LNCAP (cell line): ENCODE results near the gene INTS3.

Experiments
- TF ChIP-seq, protein P1 (sequence below): fragments of 450-650 bp; IDR thresholded peaks from 2 replicates; pipeline ENCODE4 v1.5.1; 2017; ENCODE audit warnings: mild to moderate bottlenecking

Gene INTS3

DNA sequence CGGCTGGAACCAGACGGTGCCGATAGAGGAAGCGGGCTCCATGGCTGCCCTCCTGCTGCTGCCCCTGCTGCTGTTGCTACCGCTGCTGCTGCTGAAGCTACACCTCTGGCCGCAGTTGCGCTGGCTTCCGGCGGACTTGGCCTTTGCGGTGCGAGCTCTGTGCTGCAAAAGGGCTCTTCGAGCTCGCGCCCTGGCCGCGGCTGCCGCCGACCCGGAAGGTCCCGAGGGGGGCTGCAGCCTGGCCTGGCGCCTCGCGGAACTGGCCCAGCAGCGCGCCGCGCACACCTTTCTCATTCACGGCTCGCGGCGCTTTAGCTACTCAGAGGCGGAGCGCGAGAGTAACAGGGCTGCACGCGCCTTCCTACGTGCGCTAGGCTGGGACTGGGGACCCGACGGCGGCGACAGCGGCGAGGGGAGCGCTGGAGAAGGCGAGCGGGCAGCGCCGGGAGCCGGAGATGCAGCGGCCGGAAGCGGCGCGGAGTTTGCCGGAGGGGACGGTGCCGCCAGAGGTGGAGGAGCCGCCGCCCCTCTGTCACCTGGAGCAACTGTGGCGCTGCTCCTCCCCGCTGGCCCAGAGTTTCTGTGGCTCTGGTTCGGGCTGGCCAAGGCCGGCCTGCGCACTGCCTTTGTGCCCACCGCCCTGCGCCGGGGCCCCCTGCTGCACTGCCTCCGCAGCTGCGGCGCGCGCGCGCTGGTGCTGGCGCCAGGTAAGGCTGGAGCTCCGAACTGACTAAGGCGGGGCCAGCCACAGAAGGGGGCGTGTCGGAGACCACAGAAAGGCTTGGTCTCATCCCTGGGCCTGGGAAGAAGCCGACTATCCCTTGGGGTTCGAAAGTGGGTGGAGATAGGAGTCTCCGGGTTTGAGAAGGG lies 47.8 kb downstream of the INTS3 start:
- TF ChIP-seq, protein P1, sequence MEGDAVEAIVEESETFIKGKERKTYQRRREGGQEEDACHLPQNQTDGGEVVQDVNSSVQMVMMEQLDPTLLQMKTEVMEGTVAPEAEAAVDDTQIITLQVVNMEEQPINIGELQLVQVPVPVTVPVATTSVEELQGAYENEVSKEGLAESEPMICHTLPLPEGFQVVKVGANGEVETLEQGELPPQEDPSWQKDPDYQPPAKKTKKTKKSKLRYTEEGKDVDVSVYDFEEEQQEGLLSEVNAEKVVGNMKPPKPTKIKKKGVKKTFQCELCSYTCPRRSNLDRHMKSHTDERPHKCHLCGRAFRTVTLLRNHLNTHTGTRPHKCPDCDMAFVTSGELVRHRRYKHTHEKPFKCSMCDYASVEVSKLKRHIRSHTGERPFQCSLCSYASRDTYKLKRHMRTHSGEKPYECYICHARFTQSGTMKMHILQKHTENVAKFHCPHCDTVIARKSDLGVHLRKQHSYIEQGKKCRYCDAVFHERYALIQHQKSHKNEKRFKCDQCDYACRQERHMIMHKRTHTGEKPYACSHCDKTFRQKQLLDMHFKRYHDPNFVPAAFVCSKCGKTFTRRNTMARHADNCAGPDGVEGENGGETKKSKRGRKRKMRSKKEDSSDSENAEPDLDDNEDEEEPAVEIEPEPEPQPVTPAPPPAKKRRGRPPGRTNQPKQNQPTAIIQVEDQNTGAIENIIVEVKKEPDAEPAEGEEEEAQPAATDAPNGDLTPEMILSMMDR = no peak

DNA sequence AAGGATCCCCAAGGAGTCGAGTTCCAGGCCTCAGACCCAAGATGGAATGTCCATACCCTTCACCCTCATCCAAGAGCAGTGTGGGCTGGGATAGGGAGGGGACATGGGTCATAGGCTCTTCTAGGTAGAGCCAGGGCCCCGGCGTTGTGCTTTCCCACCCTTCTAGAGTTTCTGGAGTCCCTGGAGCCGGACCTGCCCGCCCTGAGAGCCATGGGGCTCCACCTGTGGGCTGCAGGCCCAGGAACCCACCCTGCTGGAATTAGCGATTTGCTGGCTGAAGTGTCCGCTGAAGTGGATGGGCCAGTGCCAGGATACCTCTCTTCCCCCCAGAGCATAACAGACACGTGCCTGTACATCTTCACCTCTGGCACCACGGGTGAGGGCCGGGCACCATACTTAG lies 48.5 kb downstream of the INTS3 start:
- TF ChIP-seq, protein P1 = no peak

DNA sequence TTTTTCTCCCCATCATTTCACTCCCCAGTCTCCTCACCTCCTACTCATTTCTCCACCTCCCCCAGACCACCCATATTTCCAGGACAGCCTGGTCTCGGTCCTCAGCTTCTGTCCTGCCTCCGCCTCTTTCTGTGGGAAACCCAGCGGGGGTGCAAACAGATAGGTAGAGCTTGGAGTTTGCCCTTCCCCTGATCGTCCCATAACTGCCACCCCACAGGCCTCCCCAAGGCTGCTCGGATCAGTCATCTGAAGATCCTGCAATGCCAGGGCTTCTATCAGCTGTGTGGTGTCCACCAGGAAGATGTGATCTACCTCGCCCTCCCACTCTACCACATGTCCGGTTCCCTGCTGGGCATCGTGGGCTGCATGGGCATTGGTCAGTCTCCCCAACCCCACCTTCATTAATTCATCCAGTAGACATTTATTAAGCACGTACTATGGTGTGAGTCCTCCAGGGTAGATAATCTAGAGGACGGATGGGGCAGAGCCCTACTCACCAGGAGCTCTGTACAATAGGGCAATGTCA lies 49.1 kb downstream of the INTS3 start:
- TF ChIP-seq, protein P1 = no peak

DNA sequence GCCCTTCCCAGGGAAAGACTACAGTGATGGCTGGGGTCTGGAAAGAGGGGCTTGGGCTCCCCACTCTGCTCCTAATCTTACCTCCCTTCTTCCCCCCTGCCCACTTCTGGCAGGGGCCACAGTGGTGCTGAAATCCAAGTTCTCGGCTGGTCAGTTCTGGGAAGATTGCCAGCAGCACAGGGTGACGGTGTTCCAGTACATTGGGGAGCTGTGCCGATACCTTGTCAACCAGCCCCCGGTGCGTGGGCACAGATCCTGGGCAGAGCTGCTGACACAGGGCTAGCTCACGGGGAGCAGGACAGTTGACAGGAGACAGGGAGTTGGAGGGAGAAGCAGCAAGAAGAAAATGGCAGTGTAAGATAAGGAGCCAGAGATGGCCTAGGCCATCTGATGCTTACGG lies 49.8 kb downstream of the INTS3 start:
- TF ChIP-seq, protein P1 = no peak

DNA sequence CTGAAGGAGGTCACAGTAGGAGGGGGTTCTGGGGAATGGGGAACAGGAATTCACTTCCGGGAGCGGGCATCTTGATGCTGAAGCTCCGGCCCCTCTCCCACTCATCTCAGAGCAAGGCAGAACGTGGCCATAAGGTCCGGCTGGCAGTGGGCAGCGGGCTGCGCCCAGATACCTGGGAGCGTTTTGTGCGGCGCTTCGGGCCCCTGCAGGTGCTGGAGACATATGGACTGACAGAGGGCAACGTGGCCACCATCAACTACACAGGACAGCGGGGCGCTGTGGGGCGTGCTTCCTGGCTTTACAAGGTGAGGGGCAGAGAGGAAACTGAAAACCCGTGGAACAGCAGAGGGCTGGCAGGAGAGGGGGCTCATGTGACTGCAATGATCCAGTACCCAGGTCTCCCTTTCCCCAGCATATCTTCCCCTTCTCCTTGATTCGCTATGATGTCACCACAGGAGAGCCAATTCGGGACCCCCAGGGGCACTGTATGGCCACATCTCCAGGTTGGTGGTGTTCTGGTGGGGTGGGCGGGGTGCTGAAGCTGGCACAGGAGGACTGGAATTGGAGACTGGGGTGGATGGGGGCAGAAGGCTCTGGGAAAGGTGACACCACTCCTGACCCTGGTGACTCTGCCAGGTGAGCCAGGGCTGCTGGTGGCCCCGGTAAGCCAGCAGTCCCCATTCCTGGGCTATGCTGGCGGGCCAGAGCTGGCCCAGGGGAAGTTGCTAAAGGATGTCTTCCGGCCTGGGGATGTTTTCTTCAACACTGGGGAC lies 50.4 kb downstream of the INTS3 start:
- TF ChIP-seq, protein P1 = no peak

DNA sequence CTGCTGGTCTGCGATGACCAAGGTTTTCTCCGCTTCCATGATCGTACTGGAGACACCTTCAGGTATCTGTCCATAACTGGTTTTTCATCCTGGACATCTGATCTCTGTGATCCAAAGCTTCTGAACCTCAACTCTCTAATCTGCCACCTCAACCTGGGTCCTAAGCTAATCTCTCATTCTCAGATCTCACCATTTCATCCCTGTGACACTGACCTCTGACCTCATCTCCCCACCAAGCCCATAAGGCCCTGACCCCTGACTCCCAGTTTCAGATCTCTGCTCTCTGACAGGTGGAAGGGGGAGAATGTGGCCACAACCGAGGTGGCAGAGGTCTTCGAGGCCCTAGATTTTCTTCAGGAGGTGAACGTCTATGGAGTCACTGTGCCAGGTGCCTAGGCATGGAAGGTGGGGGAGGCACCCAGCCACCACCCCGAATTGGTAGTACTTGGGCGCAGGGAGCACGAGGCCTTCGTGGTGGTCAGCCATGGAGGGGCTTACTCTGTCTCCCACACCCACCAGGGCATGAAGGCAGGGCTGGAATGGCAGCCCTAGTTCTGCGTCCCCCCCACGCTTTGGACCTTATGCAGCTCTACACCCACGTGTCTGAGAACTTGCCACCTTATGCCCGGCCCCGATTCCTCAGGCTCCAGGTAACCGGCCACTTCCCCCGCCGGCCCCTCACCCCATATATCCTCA lies 51.1 kb downstream of the INTS3 start:
- TF ChIP-seq, protein P1 = no peak
